ENCODE data around the gene PITPNC1. TPM values are rescaled to one million over a fixed set of nuclear protein-coding genes. Genes with fewer than 3 reads are reported as not detected.

The PITPNC1 gene
- total RNA-seq, 4 donors from 2014 or later: 7.6 to 30.1 (median 15.1) TPM

- TF ChIP-seq POLR2AphosphoS5 (IDR thresholded peaks at IDR 0.05) (no peak), CTCF (IDR thresholded peaks at IDR 0.05) (no peak), POLR2A (IDR thresholded peaks at IDR 0.05) (no peak), EP300 (IDR thresholded peaks at IDR 0.05) (no peak)
- H3K27ac ChIP-seq: no peak overlapping the region
- H3K4me1 ChIP-seq: peaks cover 0 to 43% (median 0%) of the 10 kb centered on the region in 3 donors
- no peaks in the 10 kb centered on the region for H3K27me3 ChIP-seq
- no peaks in the 10 kb centered on the region for H3K36me3 ChIP-seq
- 63 to 70% methylated on average over 4 of the region's 4 CpGs for WGBS, 2 donors (ENCODE audit: low coverage in 1 of 2)
- no peak overlapping the region for H3K4me3 ChIP-seq
- H3K9me3 ChIP-seq: no peaks in the 10 kb centered on the region
- ATAC-seq: no peak
These were observed 224.8 kb downstream of the PITPNC1 start for GRCh38 chr17:67601897-67602296.

- H3K4me3 ChIP-seq: no peak overlapping the region
These were observed 225.4 kb downstream of the PITPNC1 start for GRCh38 chr17:67602444-67602843.

GRCh38 chr17:67602974-67603373, 225.9 kb downstream of the PITPNC1 start:
- no peak overlapping the region for H3K4me3 ChIP-seq
- H3K4me1 ChIP-seq: peaks cover 0 to 48% (median 0%) of the 10 kb centered on the region in 3 donors
- no peaks in the 10 kb centered on the region for H3K36me3 ChIP-seq
- H3K27me3 ChIP-seq: no peaks in the 10 kb centered on the region
- H3K9me3 ChIP-seq: no peaks in the 10 kb centered on the region
- 86% methylated on average over 3 of the region's 3 CpGs; no CpG with 5 or more reads in 1 of the 2 donors for WGBS, 2 donors (ENCODE audit: low coverage in 1 of 2)
- no peak for TF ChIP-seq POLR2AphosphoS5 (IDR thresholded peaks at IDR 0.05)
- peak in 2 of 4 experiments; percentile 19 to 44 for TF ChIP-seq CTCF (IDR thresholded peaks at IDR 0.05)
- no peak overlapping the region for H3K27ac ChIP-seq
- ATAC-seq: no peak

More at GRCh38 chr17:67602444-67602843, 225.4 kb downstream of the PITPNC1 start:
- Histone ChIP-seq H3K9me3 (no peaks in the 10 kb centered on the region), H3K27ac (no peak overlapping the region), H3K4me1 (peaks cover 0 to 48% (median 0%) of the 10 kb centered on the region in 3 donors), H3K27me3 (no peaks in the 10 kb centered on the region), H3K36me3 (no peaks in the 10 kb centered on the region)
- WGBS, 2 donors (ENCODE audit: low coverage in 1 of 2): 74 to 78% methylated on average over 3 to 4 of the region's 4 CpGs
- no peak for TF ChIP-seq CTCF (IDR thresholded peaks at IDR 0.05)
- TF ChIP-seq EP300 (IDR thresholded peaks at IDR 0.05): no peak
- TF ChIP-seq POLR2AphosphoS5 (IDR thresholded peaks at IDR 0.05): no peak
- no peak for TF ChIP-seq POLR2A (IDR thresholded peaks at IDR 0.05)
- ATAC-seq: no peak

- peak; percentile 53 for ATAC-seq
- peaks cover 0 to 48% (median 0%) of the 10 kb centered on the region in 3 donors for H3K4me1 ChIP-seq
- 35 to 51% methylated on average over 9 to 11 of the region's 17 CpGs for WGBS, 2 donors (ENCODE audit: low coverage in 1 of 2)
- no peaks in the 10 kb centered on the region for H3K27me3 ChIP-seq
- H3K4me3 ChIP-seq: no peak overlapping the region
- H3K27ac ChIP-seq: peak overlapping the region in 3 of 4 donors; percentile 3 to 35 (median 12)
- no peaks in the 10 kb centered on the region for H3K9me3 ChIP-seq
- TF ChIP-seq EP300 (IDR thresholded peaks at IDR 0.05) (no peak), CTCF (IDR thresholded peaks at IDR 0.05) (no peak), POLR2AphosphoS5 (IDR thresholded peaks at IDR 0.05) (no peak), POLR2A (IDR thresholded peaks at IDR 0.05) (no peak)
- no peaks in the 10 kb centered on the region for H3K36me3 ChIP-seq
These were observed 228.3 kb downstream of the PITPNC1 start for GRCh38 chr17:67605256-67605912.

- Histone ChIP-seq H3K36me3 (no peaks in the 10 kb centered on the region), H3K9me3 (no peaks in the 10 kb centered on the region), H3K4me1 (peaks cover 0 to 48% (median 0%) of the 10 kb centered on the region in 3 donors), H3K4me3 (no peak overlapping the region), H3K27me3 (no peaks in the 10 kb centered on the region), H3K27ac (peak overlapping the region in 2 of 4 donors; percentile 15 to 35)
- WGBS, 2 donors (ENCODE audit: low coverage in 1 of 2): 26 to 27% methylated on average over 8 to 9 of the region's 10 CpGs
- TF ChIP-seq CTCF (IDR thresholded peaks at IDR 0.05) (no peak), POLR2A (IDR thresholded peaks at IDR 0.05) (no peak), POLR2AphosphoS5 (IDR thresholded peaks at IDR 0.05) (no peak), EP300 (IDR thresholded peaks at IDR 0.05) (no peak)
- no peak for ATAC-seq
These were observed 229.4 kb downstream of the PITPNC1 start for GRCh38 chr17:67606471-67606870.

Measured in gastroesophageal sphincter (tissue), 4 donors.